ENCODE data around the gene SLX4. TPM values are rescaled to one million over a fixed set of nuclear protein-coding genes. Genes with fewer than 3 reads are reported as not detected.

Gene SLX4
- total and polyA plus RNA-seq, 8 donors = 0.95 to 3.4 (median 1.8) TPM

GRCh38 chr16:3538222-3538621 is 73.2 kb downstream of the SLX4 start:
- WGBS, 2 donors = 80 to 94% methylated on average over 4 of the region's 4 CpGs
- DNase-seq (no peak), ATAC-seq (no peak), FAIRE-seq (no peak)
- intact Hi-C loops (cut with DNase I) = no loop called here
- no peak overlapping the region for H3K4me3 ChIP-seq
- H3K36me3 ChIP-seq = peaks cover 0 to 19% (median 9%) of the 10 kb centered on the region in 3 donors
- H3K27ac ChIP-seq = no peak overlapping the region
- H3K4me1 ChIP-seq = no peaks in the 10 kb centered on the region
- no peaks in the 10 kb centered on the region for H3K27me3 ChIP-seq
- H3K9me3 ChIP-seq = no peaks in the 10 kb centered on the region
- TF ChIP-seq CTCF (IDR thresholded peaks at IDR 0.05) = no peak

DNA sequence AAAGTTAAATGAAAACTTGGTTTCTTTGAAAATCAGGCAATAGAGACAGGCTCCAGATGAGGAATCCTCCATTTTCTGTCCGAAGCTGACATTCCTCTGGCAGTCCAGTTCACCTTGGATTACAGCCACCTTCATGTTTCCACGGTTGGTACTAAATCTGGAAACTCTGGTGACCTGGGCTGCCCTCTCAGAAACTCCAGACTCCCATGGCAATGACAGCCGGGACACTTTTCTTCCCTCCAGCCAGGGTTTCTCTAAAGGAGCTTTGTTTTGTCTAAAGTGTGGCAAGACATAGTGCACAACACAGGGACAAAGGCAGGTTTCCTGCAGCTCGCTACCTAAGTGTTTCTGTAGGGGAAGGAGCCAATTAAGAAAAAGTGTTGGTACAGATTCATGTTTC is 74.6 kb downstream of the SLX4 start:
- no peaks in the 10 kb centered on the region for H3K4me1 ChIP-seq

GRCh38 chr16:3536271-3536731 is 75.1 kb downstream of the SLX4 start:
- Histone ChIP-seq H3K4me1 (no peaks in the 10 kb centered on the region), H3K27me3 (no peaks in the 10 kb centered on the region), H3K9me3 (no peaks in the 10 kb centered on the region), H3K27ac (no peak overlapping the region), H3K36me3 (peaks cover 0 to 30% (median 9%) of the 10 kb centered on the region in 3 donors), H3K4me3 (no peak overlapping the region)
- ATAC-seq (no peak), DNase-seq (no peak), FAIRE-seq (no peak)
- WGBS, 2 donors = 80 to 89% methylated on average over 3 of the region's 3 CpGs
- no peak for TF ChIP-seq CTCF (IDR thresholded peaks at IDR 0.05)
- intact Hi-C loops (cut with DNase I) = no loop called here

More for the DNA sequence above, 74.6 kb downstream of the SLX4 start:
- DNase-seq (no peak), FAIRE-seq (no peak), ATAC-seq (no peak)
- no peaks in the 10 kb centered on the region for H3K9me3 ChIP-seq
- TF ChIP-seq CTCF (IDR thresholded peaks at IDR 0.05) = no peak
- H3K27ac ChIP-seq = no peak overlapping the region
- H3K27me3 ChIP-seq = no peaks in the 10 kb centered on the region
- intact Hi-C loops (cut with DNase I) = no loop called here
- 71 to 75% methylated on average over 4 of the region's 4 CpGs for WGBS, 2 donors
- no peak overlapping the region for H3K4me3 ChIP-seq
- peaks cover 0 to 27% (median 9%) of the 10 kb centered on the region in 3 donors for H3K36me3 ChIP-seq

- intact Hi-C loops (cut with DNase I) = no loop called here
- Histone ChIP-seq H3K9me3 (no peaks in the 10 kb centered on the region), H3K36me3 (peaks cover 0 to 41% (median 9%) of the 10 kb centered on the region in 3 donors), H3K27ac (no peak overlapping the region), H3K4me1 (no peaks in the 10 kb centered on the region), H3K4me3 (no peak overlapping the region), H3K27me3 (no peaks in the 10 kb centered on the region)
- DNase-seq (no peak), FAIRE-seq (no peak), ATAC-seq (no peak)
- WGBS, 2 donors = 95 to 96% methylated on average over 10 of the region's 10 CpGs
- TF ChIP-seq CTCF (IDR thresholded peaks at IDR 0.05) = no peak
These were observed 77.3 kb downstream of the SLX4 start for GRCh38 chr16:3534126-3534525.

DNA sequence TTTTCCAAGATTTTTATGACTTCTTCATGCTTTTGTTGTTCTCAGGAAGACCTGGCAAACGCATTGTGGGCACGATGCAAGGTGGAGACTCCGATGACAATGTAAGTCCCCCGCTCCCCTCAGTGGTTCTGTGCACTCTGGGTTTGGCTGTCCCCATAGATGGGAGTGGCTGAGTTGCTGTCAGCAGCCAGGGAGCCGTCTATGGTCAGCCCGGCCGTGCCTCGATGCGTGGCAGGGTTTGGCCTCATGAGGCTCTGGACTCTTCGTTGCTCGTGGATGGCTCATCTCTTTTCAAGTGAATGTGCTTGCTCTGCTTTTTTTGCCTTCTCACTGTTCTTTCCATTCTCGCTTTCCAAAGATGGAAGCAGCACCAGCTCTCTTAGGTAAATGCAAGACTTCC is 78.7 kb downstream of the SLX4 start:
- no peak for DNase-seq
- intact Hi-C loops (cut with DNase I) = no loop called here
- Histone ChIP-seq H3K27me3 (no peaks in the 10 kb centered on the region), H3K4me3 (no peak overlapping the region), H3K9me3 (no peaks in the 10 kb centered on the region), H3K27ac (no peak overlapping the region), H3K36me3 (peaks cover 0 to 41% (median 2%) of the 10 kb centered on the region in 3 donors), H3K4me1 (no peaks in the 10 kb centered on the region)
- ATAC-seq = no peak
- 91 to 95% methylated on average over 12 of the region's 12 CpGs for WGBS, 2 donors
- no peak for FAIRE-seq
- TF ChIP-seq CTCF (IDR thresholded peaks at IDR 0.05) = no peak

Other genes starting within 250 kb of the SLX4 start
- gene ZSCAN32, start 210.6 kb downstream of the SLX4 start, total RNA-seq = 1 to 10 TPM; 3.7 to 7.0 (median 6.8) TPM
- 1 to 10 TPM; 4.7 to 9.4 TPM for gene ZSCAN32, start 210.6 kb downstream of the SLX4 start, polyA plus RNA-seq
- 1 to 10 TPM; 2.2 to 5.1 (median 3.3) TPM for gene ZNF174, start 210.4 kb downstream of the SLX4 start, total RNA-seq
- 1 to 10 TPM; 3.5 to 4.2 TPM for gene ZNF174, start 210.4 kb downstream of the SLX4 start, polyA plus RNA-seq
- 1 to 10 TPM in 3 of 6 donors, under 1 TPM in 3; 0.79 to 1.6 (median 0.99) TPM for gene ZNF597, start 168.1 kb downstream of the SLX4 start, total RNA-seq
- gene ZNF597, start 168.1 kb downstream of the SLX4 start, polyA plus RNA-seq = 1 to 10 TPM in 1 of 2 donors, under 1 TPM in 1; 0.53 to 1.0 TPM
- 10 to 100 TPM; 22.8 to 32.4 (median 24.9) TPM for gene NAA60, start 167.9 kb downstream of the SLX4 start, total RNA-seq
- gene NAA60, start 167.9 kb downstream of the SLX4 start, polyA plus RNA-seq = 10 to 100 TPM; 39.3 to 41.4 TPM
- gene C16orf90, start 116.1 kb downstream of the SLX4 start, total RNA-seq = not detected
- gene C16orf90, start 116.1 kb downstream of the SLX4 start, polyA plus RNA-seq = not detected
- gene CLUAP1, start 110.6 kb downstream of the SLX4 start, total RNA-seq = 10 to 100 TPM in 5 of 6 donors, 1 to 10 TPM in 1; 9.9 to 19.1 (median 11.0) TPM
- 1 to 10 TPM; 6.8 to 6.9 TPM for gene CLUAP1, start 110.6 kb downstream of the SLX4 start, polyA plus RNA-seq
- gene NLRC3, start 34.2 kb downstream of the SLX4 start, total RNA-seq = under 1 TPM; 0.12 to 0.87 (median 0.51) TPM
- gene NLRC3, start 34.2 kb downstream of the SLX4 start, polyA plus RNA-seq = under 1 TPM; 0.34 to 0.40 TPM
- 10 to 100 TPM; 14.6 to 36.9 (median 20.6) TPM for gene DNASE1, start 43.1 kb upstream of the SLX4 start, total RNA-seq
- gene DNASE1, start 43.1 kb upstream of the SLX4 start, polyA plus RNA-seq = 10 to 100 TPM; 16.0 to 28.1 TPM
- 100 to 1,000 TPM in 1 of 6 donors, 10 to 100 TPM in 5; 58.0 to 133 (median 82.7) TPM for gene TRAP1, start 105.9 kb upstream of the SLX4 start, total RNA-seq
- gene TRAP1, start 105.9 kb upstream of the SLX4 start, polyA plus RNA-seq = 100 to 1,000 TPM in 1 of 2 donors, 10 to 100 TPM in 1; 80.8 to 254 TPM